Duodenal mucosa (tissue), 2 donors: Measurements from ENCODE around the gene SV2A.

Experiments
- H3K27ac ChIP-seq: one replicate; pipeline ENCODE4 v1.7.0; 2013; ENCODE audit warnings: low read depth, low read length
- H3K27me3 ChIP-seq, 2 donors: one replicate each; pipeline ENCODE4 v1.7.0; 2013; ENCODE audit warnings: low read length in 2 of 2, control low read depth in 1 of 2; ENCODE audit not compliant: insufficient read depth in 2 of 2, control insufficient read depth in 1 of 2
- H3K36me3 ChIP-seq, 2 donors: one replicate each; pipeline ENCODE4 v1.7.0; 2013; ENCODE audit warnings: low read length in 2 of 2, control low read depth in 1 of 2; ENCODE audit not compliant: insufficient read depth in 2 of 2, control insufficient read depth in 1 of 2
- H3K4me1 ChIP-seq, 2 donors: one replicate each; pipeline ENCODE4 v1.7.0; 2013; ENCODE audit warnings: low read length in 2 of 2, control low read depth in 1 of 2; ENCODE audit not compliant: insufficient read depth in 2 of 2, control insufficient read depth in 1 of 2
- H3K4me3 ChIP-seq, 2 donors: one replicate each; pipeline ENCODE4 v1.7.0; 2013; ENCODE audit warnings: low read length in 2 of 2, low read depth in 1 of 2
- H3K9ac ChIP-seq, 2 donors: one replicate each; pipeline ENCODE4 v1.7.0; 2013; ENCODE audit warnings: low read length in 2 of 2, low read depth in 1 of 2
- H3K9me3 ChIP-seq, 2 donors: one replicate each; pipeline ENCODE4 v1.7.0; 2013; ENCODE audit warnings: low read length in 2 of 2, control low read depth in 1 of 2; ENCODE audit not compliant: control insufficient read depth in 1 of 2

The SV2A gene

GRCh38 chr1:149916898-149917252 is 769 bp downstream of the SV2A start:
- Histone ChIP-seq H3K9me3 (no peaks in the 10 kb centered on the region), H3K36me3 (no peaks in the 10 kb centered on the region), H3K4me3 (peak overlapping the region; percentile 64 to 70), H3K9ac (peak overlapping the region in 1 of 2 donors; percentile 12), H3K4me1 (peaks cover 0 to 3% of the 10 kb centered on the region in 2 donors), H3K27ac (no peak overlapping the region), H3K27me3 (peaks cover 8 to 14% of the 10 kb centered on the region in 2 donors)

- peaks cover 0 to 3% of the 10 kb centered on the region in 2 donors for H3K4me1 ChIP-seq
- H3K9ac ChIP-seq = peak overlapping the region in 1 of 2 donors; percentile 12
- peak overlapping the region; percentile 44 to 70 for H3K4me3 ChIP-seq
- H3K27me3 ChIP-seq = peaks cover 8 to 14% of the 10 kb centered on the region in 2 donors
- H3K36me3 ChIP-seq = no peaks in the 10 kb centered on the region
- H3K9me3 ChIP-seq = no peaks in the 10 kb centered on the region
- no peak overlapping the region for H3K27ac ChIP-seq
Measured at GRCh38 chr1:149916193-149916897, 1.3 kb downstream of the SV2A start.

- Histone ChIP-seq H3K9ac (no peak overlapping the region), H3K36me3 (no peaks in the 10 kb centered on the region), H3K27me3 (peaks cover 8 to 14% of the 10 kb centered on the region in 2 donors), H3K27ac (no peak overlapping the region), H3K9me3 (no peaks in the 10 kb centered on the region), H3K4me3 (no peak overlapping the region), H3K4me1 (peaks cover 0 to 3% of the 10 kb centered on the region in 2 donors)
Measured at GRCh38 chr1:149915429-149916192, 2.0 kb downstream of the SV2A start.

- H3K9me3 ChIP-seq = no peaks in the 10 kb centered on the region
- no peak overlapping the region for H3K4me3 ChIP-seq
- peaks cover 8 to 14% of the 10 kb centered on the region in 2 donors for H3K27me3 ChIP-seq
- H3K4me1 ChIP-seq = peaks cover 0 to 3% of the 10 kb centered on the region in 2 donors
- H3K9ac ChIP-seq = no peak overlapping the region
- H3K36me3 ChIP-seq = no peaks in the 10 kb centered on the region
- H3K27ac ChIP-seq = no peak overlapping the region
Measured at GRCh38 chr1:149914545-149914944, 3.1 kb downstream of the SV2A start.

GRCh38 chr1:149906570-149907075 is 11.0 kb downstream of the SV2A start:
- H3K27ac ChIP-seq = no peak overlapping the region
- H3K4me3 ChIP-seq = no peak overlapping the region
- H3K36me3 ChIP-seq = no peaks in the 10 kb centered on the region
- no peaks in the 10 kb centered on the region for H3K9me3 ChIP-seq
- peaks cover 0 to 6% of the 10 kb centered on the region in 2 donors for H3K4me1 ChIP-seq
- H3K27me3 ChIP-seq = no peaks in the 10 kb centered on the region
- H3K9ac ChIP-seq = no peak overlapping the region

GRCh38 chr1:149903836-149904491 is 13.7 kb downstream of the SV2A start:
- Histone ChIP-seq H3K27me3 (no peaks in the 10 kb centered on the region), H3K4me3 (no peak overlapping the region), H3K4me1 (peaks cover 7 to 14% of the 10 kb centered on the region in 2 donors), H3K9me3 (no peaks in the 10 kb centered on the region), H3K27ac (no peak overlapping the region), H3K36me3 (no peaks in the 10 kb centered on the region), H3K9ac (no peak overlapping the region)

GRCh38 chr1:149899460-149900284 is 18.0 kb downstream of the SV2A start, which contains the start of gene BOLA1:
Gene BOLA1, plus strand, starts transcription at chr1:149899568. Its CDS starts 492 bp downstream, at chr1:149900060.
- peaks cover 7 to 8% of the 10 kb centered on the region in 2 donors for H3K4me1 ChIP-seq
- H3K27me3 ChIP-seq = no peaks in the 10 kb centered on the region
- H3K4me3 ChIP-seq = peak within 1 kb of the TSS; percentile 84
- H3K36me3 ChIP-seq = no peaks in the 10 kb centered on the region
- H3K9ac ChIP-seq = peak within 1 kb of the TSS; percentile 87 to 97
- peak within 1 kb of the TSS; percentile 87 for H3K27ac ChIP-seq
- H3K9me3 ChIP-seq = no peaks in the 10 kb centered on the region

- no peak overlapping the region for H3K4me3 ChIP-seq
- H3K27me3 ChIP-seq = no peaks in the 10 kb centered on the region
- peaks cover 7 to 8% of the 10 kb centered on the region in 2 donors for H3K4me1 ChIP-seq
- no peak overlapping the region for H3K27ac ChIP-seq
- no peaks in the 10 kb centered on the region for H3K36me3 ChIP-seq
- H3K9ac ChIP-seq = no peak overlapping the region
- H3K9me3 ChIP-seq = no peaks in the 10 kb centered on the region
Measured at GRCh38 chr1:149896575-149896974, 21.1 kb downstream of the SV2A start.

GRCh38 chr1:149888999-149889289 is 28.7 kb downstream of the SV2A start:
- Histone ChIP-seq H3K36me3 (no peaks in the 10 kb centered on the region), H3K27me3 (no peaks in the 10 kb centered on the region), H3K9ac (peak overlapping the region; percentile 69 to 76), H3K9me3 (no peaks in the 10 kb centered on the region), H3K27ac (peak overlapping the region; percentile 99), H3K4me1 (peaks cover 11 to 12% of the 10 kb centered on the region in 2 donors), H3K4me3 (peak overlapping the region; percentile 75 to 80)
